Globus pallidus (tissue), 1 donor: ENCODE data around the gene GALNT18.

Source experiments
- DNase-seq: peaks from one replicate; pipeline ENCODE4 v3.0.0-alpha.2; 2015; ENCODE audit warnings: low spot score

GALNT18 gene

GRCh38 chr11:11624204-11624603 is 2.4 kb upstream of the GALNT18 start:
- DNase-seq: no peak

- DNase-seq: no peak
Observed at GRCh38 chr11:11622772-11623171, 967 bp upstream of the GALNT18 start.

- no peak for DNase-seq
Observed at GRCh38 chr11:11622340-11622706, 518 bp upstream of the GALNT18 start.

- DNase-seq: no peak
Observed at GRCh38 chr11:11620921-11621572, 758 bp downstream of the GALNT18 start.

- DNase-seq: no peak
Observed at GRCh38 chr11:11620173-11620920, 1.5 kb downstream of the GALNT18 start.

GRCh38 chr11:11618973-11619435 is 2.8 kb downstream of the GALNT18 start:
- no peak for DNase-seq

GRCh38 chr11:11615086-11615485 is 6.7 kb downstream of the GALNT18 start:
- DNase-seq: no peak

- no peak for DNase-seq
Observed at GRCh38 chr11:11612439-11612838, 9.4 kb downstream of the GALNT18 start.

- DNase-seq: no peak
Observed at GRCh38 chr11:11611381-11611780, 10.4 kb downstream of the GALNT18 start.

GRCh38 chr11:11608783-11609232 is 13.0 kb downstream of the GALNT18 start:
- DNase-seq: no peak

GRCh38 chr11:11607772-11608171 is 14.0 kb downstream of the GALNT18 start:
- DNase-seq: no peak

GRCh38 chr11:11605821-11606450 is 15.9 kb downstream of the GALNT18 start:
- DNase-seq: no peak

- no peak for DNase-seq
Observed at GRCh38 chr11:11605181-11605580, 16.6 kb downstream of the GALNT18 start.

GRCh38 chr11:11604370-11604990 is 17.3 kb downstream of the GALNT18 start:
- DNase-seq: peak; percentile 26

- DNase-seq: no peak
Observed at GRCh38 chr11:11602011-11602410, 19.8 kb downstream of the GALNT18 start.

- no peak for DNase-seq
Observed at GRCh38 chr11:11600288-11600687, 21.5 kb downstream of the GALNT18 start.

- DNase-seq: no peak
Observed at GRCh38 chr11:11598243-11598642, 23.6 kb downstream of the GALNT18 start.

- no peak for DNase-seq
Observed at GRCh38 chr11:11594162-11594561, 27.6 kb downstream of the GALNT18 start.

GRCh38 chr11:11592146-11592684 is 29.6 kb downstream of the GALNT18 start:
- DNase-seq: no peak

- DNase-seq: no peak
Observed at GRCh38 chr11:11589437-11589836, 32.4 kb downstream of the GALNT18 start.

GRCh38 chr11:11588891-11589290 is 32.9 kb downstream of the GALNT18 start:
- no peak for DNase-seq

GRCh38 chr11:11588243-11588642 is 33.6 kb downstream of the GALNT18 start:
- no peak for DNase-seq
